Measurements from ENCODE around the gene ITGB8. TPM values are rescaled to one million over a fixed set of nuclear protein-coding genes. Genes with fewer than 3 reads are reported as not detected.

ITGB8 gene
- total and polyA plus RNA-seq, 2 of the 4 experiments (the other 2 are of a cell fraction) = 2.6 to 10.2 TPM

GRCh38 chr7:20299145-20299544 lies 31.6 kb upstream of the ITGB8 start:
- Histone ChIP-seq H2BK120ac (ENCODE audit: low read depth, low read length) (no peak overlapping the region), H4K8ac (ENCODE audit: low read depth in 2 of 2, low read length in 2 of 2) (peak overlapping the region in 1 of 2 experiments; percentile 80; a peak in 1 of 4 replicates), H3K4me2 (ENCODE audit: low read depth, low read length) (no peak overlapping the region), H3K4me3 (ENCODE audit: insufficient read depth, low read depth, low read length) (no peak overlapping the region), H3K4me1 (ENCODE audit: control insufficient read depth, insufficient read depth, low read length) (peaks cover 2% of the 10 kb centered on the region; the same call in 1 of the 2 replicates), H3K27me3 (ENCODE audit: control insufficient read depth, insufficient read depth, low read length) (no peaks in the 10 kb centered on the region), H3K9ac (ENCODE audit: low read depth, low read length) (no peak overlapping the region), H3K27ac (ENCODE audit: insufficient read depth, low read length) (no peak overlapping the region), H3K18ac (ENCODE audit: low read depth, low read length) (no peak overlapping the region), H2AK9ac (replicated peaks; ENCODE audit: low read depth, low read length, poor library complexity) (no peak overlapping the region), H2BK15ac (ENCODE audit: low read depth, low read length) (no peak overlapping the region), H3K9me3 (ENCODE audit: control insufficient read depth, insufficient read depth, low read length) (no peaks in the 10 kb centered on the region), H4K91ac (ENCODE audit: insufficient read depth, low read depth, low read length) (no peak overlapping the region), H3K79me1 (ENCODE audit: low read depth in 1 of 2, low read length in 2 of 2) (no peaks in the 10 kb centered on the region), H2BK20ac (ENCODE audit: low read depth, low read length) (no peak overlapping the region), H2AFZ (replicated peaks; ENCODE audit: low read length, poor library complexity) (no peak overlapping the region), H3K9me1 (ENCODE audit: insufficient read depth, low read length) (no peaks in the 10 kb centered on the region), H2AK5ac (ENCODE audit: low read depth, low read length) (no peak overlapping the region), H2BK5ac (ENCODE audit: low read depth, low read length, poor library complexity, severe bottlenecking) (no peak overlapping the region), H4K5ac (ENCODE audit: low read depth, low read length) (no peak overlapping the region), H3K36me3 (ENCODE audit: control insufficient read depth, insufficient read depth, low read length) (no peaks in the 10 kb centered on the region), H3K14ac (replicated peaks; ENCODE audit: low read depth, low read length) (no peak overlapping the region), H3K23ac (ENCODE audit: low read depth, low read length) (no peak overlapping the region), H4K20me1 (ENCODE audit: insufficient read depth, low read length) (no peaks in the 10 kb centered on the region), H3K56ac (ENCODE audit: extremely low read depth, insufficient read depth, low read length) (no peak overlapping the region), H3K4ac (ENCODE audit: low read depth, low read length) (no peak overlapping the region)
- no peak for ATAC-seq (ENCODE audit: low read depth)
- dilution Hi-C loops (cut with HindIII; ENCODE audit: low sequenced_read_pairs, unreplicated experiment) = no loop called here
- no peak for DNase-seq
- intact Hi-C loops (cut with micrococcal nuclease) = no loop called here
- no CpG with 5 or more reads among the region's 1 CpG for WGBS, 2 experiments (ENCODE audit: extremely low coverage in 2 of 2, insufficient read length in 1 of 2)
- ChIA-PET POLR2A (ENCODE audit: unreplicated experiment) (no interaction called here), CTCF (interaction anchor here (1.3 kb wide), 1 partner anchor 13 kb away, joined by 3 read pairs; no protein-coding TSS in a partner anchor)
- no TSS peak for BruUV-seq (replicated peaks)
- in situ Hi-C loops (cut with MboI; ENCODE audit: low sequenced_read_pairs) = no loop called here
- TF ChIP-seq BHLHE40 (IDR thresholded peaks at IDR 0.05; ENCODE audit: low read depth, low read length) (no peak), NFE2L2 (IDR thresholded peaks at IDR 0.05; ENCODE audit: low read depth, low read length) (no peak), MAZ (IDR thresholded peaks at IDR 0.05; ENCODE audit: borderline replicate concordance, low read depth, low read length) (no peak)

Measured in IMR-90 (cell line).